Keratinocyte (primary cell): ENCODE data around the gene AKAP13. TPM values are rescaled to one million over a fixed set of nuclear protein-coding genes. Genes with fewer than 3 reads are reported as not detected.
"Not testable (repeated sequence)": the region's sequence is repeated elsewhere in the genome, so short reads cannot be mapped to it uniquely, and the experiment has no call there.

ENCODE experiments used
- DNase-seq: peaks from one replicate; pipeline ENCODE4 v3.0.0-alpha.2; 2011; ENCODE audit warnings: low read depth, missing footprints, low spot score
- FAIRE-seq: peaks from 2 replicates; lab custom pipeline; 2011; peaks lifted over from hg19 to GRCh38; lab: Jason Lieb, UNC
- H2AFZ ChIP-seq: 2 replicates; pipeline ENCODE4 v1.6.0; 2012; ENCODE audit warnings: low read length, control low read depth, inconsistent platforms; ENCODE audit not compliant: control insufficient read depth
- H3K27ac ChIP-seq: 2 replicates; pipeline ENCODE4 v1.5.1; 2011; ENCODE audit warnings: low read length; ENCODE audit not compliant: control insufficient read depth, insufficient read depth
- H3K27me3 ChIP-seq: 3 replicates; pipeline ENCODE4 v1.6.0; 2011; ENCODE audit warnings: low read length; ENCODE audit not compliant: control insufficient read depth, insufficient read depth; ENCODE audit errors: extremely low read depth
- H3K36me3 ChIP-seq, 2 experiments: 2 replicates in 1 of 2; 3 replicates in 1 of 2; pipeline ENCODE4 v1.5.1; 2011; ENCODE audit warnings: low read length in 2 of 2, mild to moderate bottlenecking in 1 of 2; ENCODE audit not compliant: control insufficient read depth in 2 of 2, insufficient read depth in 2 of 2; ENCODE audit errors: extremely low read depth in 1 of 2
- H3K4me1 ChIP-seq: 3 replicates; pipeline ENCODE4 v1.5.1; 2011; ENCODE audit warnings: low read length; ENCODE audit not compliant: control insufficient read depth, insufficient read depth; ENCODE audit errors: extremely low read depth
- H3K4me2 ChIP-seq: 3 replicates; pipeline ENCODE4 v1.6.0; 2011; ENCODE audit warnings: low read depth, low read length; ENCODE audit not compliant: control insufficient read depth, insufficient read depth; ENCODE audit errors: extremely low read depth
- H3K4me3 ChIP-seq, 3 experiments: fragments of 200-600 bp in 1 of 3; sonication (generic) in 1 of 3; 2 replicates in 2 of 3; 3 replicates in 1 of 3; pipeline ENCODE4 v1.5.1; 2011 to 2016; ENCODE audit warnings: low read length in 3 of 3, mild to moderate bottlenecking in 3 of 3, control low read depth in 2 of 3, inconsistent platforms in 1 of 3, low read depth in 1 of 3, mixed read lengths in 1 of 3, mixed run types in 1 of 3, moderate library complexity in 1 of 3; ENCODE audit not compliant: control insufficient read depth in 2 of 3, insufficient read depth in 2 of 3; ENCODE audit errors: extremely low read depth in 1 of 3
- H3K79me2 ChIP-seq: 2 replicates; pipeline ENCODE4 v1.6.0; 2012; ENCODE audit warnings: low read length; ENCODE audit not compliant: control insufficient read depth, insufficient read depth
- H3K9ac ChIP-seq: 3 replicates; pipeline ENCODE4 v1.6.0; 2011; ENCODE audit warnings: low read length; ENCODE audit not compliant: control insufficient read depth, insufficient read depth; ENCODE audit errors: extremely low read depth
- H3K9me1 ChIP-seq: 3 replicates; pipeline ENCODE4 v1.6.0; 2011; ENCODE audit warnings: low read length; ENCODE audit not compliant: control insufficient read depth, insufficient read depth; ENCODE audit errors: extremely low read depth
- H3K9me3 ChIP-seq: 2 replicates; pipeline ENCODE4 v1.5.1; 2012; ENCODE audit warnings: low read depth, low read length; ENCODE audit not compliant: control insufficient read depth
- H4K20me1 ChIP-seq: 3 replicates; pipeline ENCODE4 v1.6.0; 2011; ENCODE audit warnings: low read length; ENCODE audit not compliant: control insufficient read depth, insufficient read depth; ENCODE audit errors: extremely low read depth
- dilution Hi-C: fragments of 300-500 bp; cut with MboI; formaldehyde crosslinking; loops from one replicate; pipeline ENCODE4 v1.7.0; 2020; ENCODE audit warnings: low sequenced_read_pairs; ENCODE audit not compliant: extremely low pct_ligation_motif_present
- polyA plus RNA-seq, 5 experiments: library from polyadenylated mRNA; depleted of rRNA in 3 of 5; stranded (reverse) in 3 of 5; stranded (forward) in 1 of 5; unstranded in 1 of 5; fragments of >200 nt; gene quantifications; 1 replicate in 1 of 5; 2 replicates in 3 of 5; 3 replicates in 1 of 5; pipeline versions ENCODE4 v1.2.1 to v1.2.3, GENCODE V29; 2011 to 2012; ENCODE audit warnings: missing spikeins in 2 of 5, low read depth in 1 of 5, low replicate concordance in 1 of 5

The AKAP13 gene
- polyA plus RNA-seq, 1 donor (not counting 4 experiments of a cell fraction or from before 2014, with no cell fraction given): 16.7 TPM

- H3K27me3 ChIP-seq, dilution Hi-C loops, H3K9ac ChIP-seq, H3K4me3 ChIP-seq, H4K20me1 ChIP-seq, FAIRE-seq, H3K9me1 ChIP-seq, H3K4me2 ChIP-seq, H3K9me3 ChIP-seq, DNase-seq, H3K36me3 ChIP-seq, H3K79me2 ChIP-seq, H2AFZ ChIP-seq, H3K27ac ChIP-seq: not testable (repeated sequence)
- peaks cover 27% of the 10 kb centered on the region for H3K4me1 ChIP-seq
Observed at GRCh38 chr15:85347264-85348047, 32.9 kb upstream of the AKAP13 start.

- H3K9me3 ChIP-seq, FAIRE-seq, H3K4me3 ChIP-seq, H3K4me2 ChIP-seq, H3K27ac ChIP-seq, H3K79me2 ChIP-seq, H3K9me1 ChIP-seq, H3K27me3 ChIP-seq, dilution Hi-C loops, H3K36me3 ChIP-seq, H4K20me1 ChIP-seq, H2AFZ ChIP-seq, H3K9ac ChIP-seq, DNase-seq: not testable (repeated sequence)
- peaks cover 27% of the 10 kb centered on the region for H3K4me1 ChIP-seq
Observed at GRCh38 chr15:85348048-85348766, 32.2 kb upstream of the AKAP13 start.

- H3K79me2 ChIP-seq, H3K9ac ChIP-seq, dilution Hi-C loops, H3K27ac ChIP-seq, FAIRE-seq, DNase-seq, H3K27me3 ChIP-seq, H2AFZ ChIP-seq, H3K36me3 ChIP-seq, H3K4me3 ChIP-seq, H3K9me1 ChIP-seq, H3K9me3 ChIP-seq, H4K20me1 ChIP-seq, H3K4me2 ChIP-seq: not testable (repeated sequence)
- H3K4me1 ChIP-seq: peaks cover 27% of the 10 kb centered on the region
Observed at GRCh38 chr15:85349062-85349461, 31.3 kb upstream of the AKAP13 start.
